Epithelial cell of proximal tubule (primary cell): Measurements from ENCODE around the gene HSD17B1. TPM values are rescaled to one million over a fixed set of nuclear protein-coding genes. Genes with fewer than 3 reads are reported as not detected.

Experiments used
- DNase-seq: peaks from one replicate; pipeline ENCODE4 v3.0.0-alpha.2; 2011; ENCODE audit warnings: low read depth
- H3K4me3 ChIP-seq: 2 replicates; pipeline ENCODE4 v1.5.1; 2011; ENCODE audit warnings: low read depth, mild to moderate bottlenecking, low read length
- total RNA-seq: library from RNA; depleted of rRNA; stranded (reverse); fragments of >200 nt; gene quantifications from 2 replicates; pipeline ENCODE4 v1.2.3, GENCODE V29; 2015
- TF ChIP-seq, protein P1 (sequence below): conservative IDR thresholded peaks from 2 replicates; pipeline ENCODE4 v1.5.1; 2012; ENCODE audit warnings: low read depth, mild to moderate bottlenecking, low read length

The HSD17B1 gene
- total RNA-seq, 1 donor from 2014 or later = 0.75 TPM

GRCh38 chr17:42591411-42591810 lies 38.7 kb downstream of the HSD17B1 start:
- TF ChIP-seq, protein P1, sequence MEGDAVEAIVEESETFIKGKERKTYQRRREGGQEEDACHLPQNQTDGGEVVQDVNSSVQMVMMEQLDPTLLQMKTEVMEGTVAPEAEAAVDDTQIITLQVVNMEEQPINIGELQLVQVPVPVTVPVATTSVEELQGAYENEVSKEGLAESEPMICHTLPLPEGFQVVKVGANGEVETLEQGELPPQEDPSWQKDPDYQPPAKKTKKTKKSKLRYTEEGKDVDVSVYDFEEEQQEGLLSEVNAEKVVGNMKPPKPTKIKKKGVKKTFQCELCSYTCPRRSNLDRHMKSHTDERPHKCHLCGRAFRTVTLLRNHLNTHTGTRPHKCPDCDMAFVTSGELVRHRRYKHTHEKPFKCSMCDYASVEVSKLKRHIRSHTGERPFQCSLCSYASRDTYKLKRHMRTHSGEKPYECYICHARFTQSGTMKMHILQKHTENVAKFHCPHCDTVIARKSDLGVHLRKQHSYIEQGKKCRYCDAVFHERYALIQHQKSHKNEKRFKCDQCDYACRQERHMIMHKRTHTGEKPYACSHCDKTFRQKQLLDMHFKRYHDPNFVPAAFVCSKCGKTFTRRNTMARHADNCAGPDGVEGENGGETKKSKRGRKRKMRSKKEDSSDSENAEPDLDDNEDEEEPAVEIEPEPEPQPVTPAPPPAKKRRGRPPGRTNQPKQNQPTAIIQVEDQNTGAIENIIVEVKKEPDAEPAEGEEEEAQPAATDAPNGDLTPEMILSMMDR = no peak
- no peak overlapping the region for H3K4me3 ChIP-seq
- DNase-seq = no peak

GRCh38 chr17:42596386-42596785 lies 43.7 kb downstream of the HSD17B1 start:
- no peak for DNase-seq
- TF ChIP-seq, protein P1 = no peak
- H3K4me3 ChIP-seq = no peak overlapping the region

GRCh38 chr17:42598905-42599304 lies 46.2 kb downstream of the HSD17B1 start:
- TF ChIP-seq, protein P1 = no peak
- no peak overlapping the region for H3K4me3 ChIP-seq
- no peak for DNase-seq

GRCh38 chr17:42603318-42603717 lies 50.6 kb downstream of the HSD17B1 start:
- no peak overlapping the region for H3K4me3 ChIP-seq
- no peak for DNase-seq
- TF ChIP-seq, protein P1 = no peak

Other genes with a start within 250 kb of the HSD17B1 start
- gene STAT3, start 164.5 kb upstream of the HSD17B1 start, total RNA-seq = 63.0 and 82.0 TPM in 2 replicates
- gene CAVIN1, start 129.7 kb upstream of the HSD17B1 start, total RNA-seq = 184 and 265 TPM in 2 replicates
- 25.4 and 32.3 TPM in 2 replicates for gene ATP6V0A1, start 94.0 kb upstream of the HSD17B1 start, total RNA-seq
- gene NAGLU, start 16.7 kb upstream of the HSD17B1 start, total RNA-seq = 25.2 and 28.8 TPM in 2 replicates
- 49.4 and 58.2 TPM in 2 replicates for gene COASY, start 9.2 kb downstream of the HSD17B1 start, total RNA-seq
- gene MLX, start 14.2 kb downstream of the HSD17B1 start, total RNA-seq = 15.7 and 47.6 TPM in 2 replicates
- gene PSMC3IP, start 24.8 kb downstream of the HSD17B1 start, total RNA-seq = 23.8 and 25.9 TPM in 2 replicates
- gene RETREG3, start 56.5 kb downstream of the HSD17B1 start, total RNA-seq = 38.0 and 38.2 TPM in 2 replicates
- 96.1 and 142 TPM in 2 replicates for gene TUBG1, start 56.8 kb downstream of the HSD17B1 start, total RNA-seq
- gene TUBG2, start 106.4 kb downstream of the HSD17B1 start, total RNA-seq = 8.2 and 14.2 TPM in 2 replicates
- gene PLEKHH3, start 124.1 kb downstream of the HSD17B1 start, total RNA-seq = 8.5 and 19.1 TPM in 2 replicates
- 3.0 and 6.5 TPM in 2 replicates for gene CCR10, start 128.9 kb downstream of the HSD17B1 start, total RNA-seq
- gene CNTNAP1, start 129.6 kb downstream of the HSD17B1 start, total RNA-seq = 4.1 and 11.8 TPM in 2 replicates
- gene EZH1, start 192.1 kb downstream of the HSD17B1 start, total RNA-seq = 6.9 and 14.4 TPM in 2 replicates
- gene RAMP2, start 208.3 kb downstream of the HSD17B1 start, total RNA-seq = 1.0 and 4.3 TPM in 2 replicates
- 90.1 and 136 TPM in 2 replicates for gene VPS25, start 220.5 kb downstream of the HSD17B1 start, total RNA-seq
- 2.3 and 11.3 TPM in 2 replicates for gene WNK4, start 227.7 kb downstream of the HSD17B1 start, total RNA-seq
- gene COA3, start 245.8 kb downstream of the HSD17B1 start, total RNA-seq = 85.6 and 95.0 TPM in 2 replicates
- gene CNTD1, start 245.9 kb downstream of the HSD17B1 start, total RNA-seq = not detected in 2 replicates